IMR-90 (cell line): ENCODE results near the gene OR6K3. TPM values are rescaled to one million over a fixed set of nuclear protein-coding genes. Genes with fewer than 3 reads are reported as not detected.
A peak's percentile ranks its signal among the peaks of the same experiment; 100 is the strongest.

Experiments used
- ATAC-seq: fragments of 200-7000 bp; cut with Tn5 transposase; 2 replicates; pipeline ENCODE4 v1.9.1; 2020; ENCODE audit warnings: low read depth, mild to moderate bottlenecking, moderate library complexity
- BruUV-seq: library from RNA; stranded (reverse); fragments of 400-500 nt; replicated peaks from 2 replicates; lab custom pipeline; 2021; lab: Mats Ljungman, UMichigan
- CTCF ChIA-PET: fragments of 300-600 bp; formaldehyde crosslinking; extraction: SDS; loops from one replicate; lab custom pipeline; 2021; ENCODE audit warnings: antibody characterized with exemption; lab: Yijun Ruan, JAX
- POLR2A ChIA-PET: fragments of 300-600 bp; sonication (Branson Sonifier 250); formaldehyde crosslinking; loops from one replicate; lab custom pipeline; 2022; ENCODE audit warnings: antibody characterized with exemption; ENCODE audit not compliant: unreplicated experiment; lab: Charles Lee
- DNase-seq: peaks from one replicate; pipeline ENCODE4 v3.0.0; 2013
- H2AFZ ChIP-seq: replicated peaks from 2 replicates; pipeline ENCODE3; 2013; ENCODE audit warnings: low read length, mild to moderate bottlenecking; ENCODE audit not compliant: poor library complexity
- H2AK5ac ChIP-seq: 2 replicates; pipeline ENCODE4 v1.6.1; 2013; ENCODE audit warnings: low read depth, low read length, inconsistent platforms
- H2AK9ac ChIP-seq: replicated peaks from 2 replicates; pipeline ENCODE3; 2013; ENCODE audit warnings: mild to moderate bottlenecking, low read depth, low read length, moderate library complexity; ENCODE audit not compliant: poor library complexity
- H2BK120ac ChIP-seq: 2 replicates; pipeline ENCODE4 v1.6.1; 2013; ENCODE audit warnings: low read depth, low read length, inconsistent platforms
- H2BK15ac ChIP-seq: 3 replicates; pipeline ENCODE4 v1.6.1; 2013; ENCODE audit warnings: low read depth, low read length, inconsistent platforms
- H2BK20ac ChIP-seq: 2 replicates; pipeline ENCODE4 v1.6.1; 2013; ENCODE audit warnings: low read depth, mild to moderate bottlenecking, inconsistent platforms, low read length, moderate library complexity
- H2BK5ac ChIP-seq: 2 replicates; pipeline ENCODE4 v1.6.1; 2013; ENCODE audit warnings: mild to moderate bottlenecking, low read depth, low read length, inconsistent platforms; ENCODE audit not compliant: poor library complexity, severe bottlenecking
- H3K14ac ChIP-seq: replicated peaks from 2 replicates; pipeline ENCODE4 v1.6.1; 2013; ENCODE audit warnings: low read depth, low read length, inconsistent platforms
- H3K18ac ChIP-seq: 2 replicates; pipeline ENCODE4 v1.6.1; 2013; ENCODE audit warnings: low read depth, low read length, control low read depth
- H3K23ac ChIP-seq: 2 replicates; pipeline ENCODE4 v1.6.1; 2013; ENCODE audit warnings: low read depth, low read length, inconsistent platforms
- H3K27ac ChIP-seq: 2 replicates; pipeline ENCODE4 v1.5.1; 2013; ENCODE audit warnings: mild to moderate bottlenecking, control low read depth, low read length; ENCODE audit not compliant: insufficient read depth
- H3K27me3 ChIP-seq: 2 replicates; pipeline ENCODE4 v1.6.1; 2013; ENCODE audit warnings: low read length; ENCODE audit not compliant: control insufficient read depth, insufficient read depth
- H3K36me3 ChIP-seq: 2 replicates; pipeline ENCODE4 v1.6.1; 2013; ENCODE audit warnings: low read length, mixed read lengths; ENCODE audit not compliant: control insufficient read depth, insufficient read depth
- H3K4ac ChIP-seq: 2 replicates; pipeline ENCODE4 v1.6.1; 2013; ENCODE audit warnings: low read depth, low read length, inconsistent platforms
- H3K4me1 ChIP-seq: 2 replicates; pipeline ENCODE4 v1.6.1; 2013; ENCODE audit warnings: low read length, mixed read lengths; ENCODE audit not compliant: control insufficient read depth, insufficient read depth
- H3K4me2 ChIP-seq: 2 replicates; pipeline ENCODE4 v1.6.1; 2013; ENCODE audit warnings: low read depth, mild to moderate bottlenecking, control low read depth, low read length, moderate library complexity
- H3K4me3 ChIP-seq: 2 replicates; pipeline ENCODE4 v1.5.1; 2013; ENCODE audit warnings: low read depth, mild to moderate bottlenecking, control low read depth, low read length, moderate library complexity; ENCODE audit not compliant: insufficient read depth
- H3K56ac ChIP-seq: 2 replicates; pipeline ENCODE4 v1.6.1; 2013; ENCODE audit warnings: low read length, inconsistent platforms; ENCODE audit not compliant: insufficient read depth; ENCODE audit errors: extremely low read depth
- H3K79me1 ChIP-seq, 2 experiments: 2 replicates each; pipeline ENCODE4 v1.6.1; 2013; ENCODE audit warnings: low read length in 2 of 2, inconsistent platforms in 1 of 2, low read depth in 1 of 2
- H3K9ac ChIP-seq: 2 replicates; pipeline ENCODE4 v1.6.1; 2013; ENCODE audit warnings: low read depth, low read length, control low read depth
- H3K9me1 ChIP-seq: 2 replicates; pipeline ENCODE4 v1.6.1; 2013; ENCODE audit warnings: low read length, inconsistent platforms; ENCODE audit not compliant: insufficient read depth
- H3K9me3 ChIP-seq: 2 replicates; pipeline ENCODE4 v1.6.1; 2013; ENCODE audit warnings: low read length; ENCODE audit not compliant: control insufficient read depth, insufficient read depth
- H4K20me1 ChIP-seq: 2 replicates; pipeline ENCODE4 v1.6.1; 2013; ENCODE audit warnings: low read length, inconsistent platforms; ENCODE audit not compliant: insufficient read depth
- H4K5ac ChIP-seq: 2 replicates; pipeline ENCODE4 v1.6.1; 2013; ENCODE audit warnings: mild to moderate bottlenecking, low read depth, low read length, control low read depth
- H4K8ac ChIP-seq, 2 experiments: 2 replicates each; pipeline ENCODE4 v1.6.1; 2013; ENCODE audit warnings: low read depth in 2 of 2, low read length in 2 of 2, control low read depth in 1 of 2, inconsistent platforms in 1 of 2
- H4K91ac ChIP-seq: 2 replicates; pipeline ENCODE4 v1.6.1; 2013; ENCODE audit warnings: low read depth, low read length, inconsistent platforms; ENCODE audit not compliant: insufficient read depth
- BHLHE40 ChIP-seq: fragments of 150-350 bp; IDR thresholded peaks from 2 replicates; pipeline ENCODE4 v1.6.1; 2016; ENCODE audit warnings: mild to moderate bottlenecking, low read depth, low read length
- CTCF ChIP-seq: conservative IDR thresholded peaks from 2 replicates; pipeline ENCODE4 v1.5.1; 2012; ENCODE audit warnings: mild to moderate bottlenecking, low read depth, low read length, improper control_type of control experiment
- FOS ChIP-seq: fragments of 150-350 bp; IDR thresholded peaks from 2 replicates; pipeline ENCODE4 v1.6.1; 2016; ENCODE audit warnings: low read depth, low read length
- MAFK ChIP-seq: IDR thresholded peaks from 2 replicates; pipeline ENCODE4 v1.6.1; 2012; ENCODE audit warnings: low read depth, low read length, improper control_type of control experiment
- MXI1 ChIP-seq: IDR thresholded peaks from 2 replicates; pipeline ENCODE4 v1.6.1; 2012; ENCODE audit warnings: low read depth, mild to moderate bottlenecking, low read length, moderate library complexity, borderline replicate concordance
- POLR2A ChIP-seq: IDR thresholded peaks from 2 replicates; pipeline ENCODE4 v1.6.1; 2012; ENCODE audit warnings: mild to moderate bottlenecking, low read depth, low read length
- RFX5 ChIP-seq: IDR thresholded peaks from 2 replicates; pipeline ENCODE4 v1.8.0; 2012; ENCODE audit warnings: low read depth, mild to moderate bottlenecking, low read length, moderate library complexity
- WGBS, 2 experiments: methylation state at CpG; one replicate each; pipeline versions ENCODE4 v1.1.5 to v1.1.7; 2013; ENCODE audit warnings: missing lambda C conversion rate in 2 of 2; ENCODE audit not compliant: insufficient read length in 1 of 2; ENCODE audit errors: extremely low coverage in 2 of 2; 5-methylcytosine and 5-hydroxymethylcytosine counted together
- dilution Hi-C: fragments of 300-500 bp; cut with HindIII; formaldehyde crosslinking; loops from one replicate; pipeline ENCODE4 v1.14.3; 2018; ENCODE audit warnings: low sequenced_read_pairs; ENCODE audit not compliant: unreplicated experiment
- in situ Hi-C: fragments of 300-500 bp; cut with MboI; formaldehyde crosslinking; loops from 3 replicates; pipeline ENCODE4 v1.14.3; 2019; ENCODE audit warnings: low sequenced_read_pairs, inconsistent platforms, mixed read lengths
- intact Hi-C: fragments of 100-400 bp; cut with micrococcal nuclease; formaldehyde crosslinking; loops from 2 replicates; pipeline ENCODE4 v1.10.0; 2022
- polyA plus RNA-seq, 3 experiments: library from polyadenylated mRNA; depleted of rRNA; stranded (reverse); fragments of >200 nt; gene quantifications; 2 replicates each; pipeline ENCODE4 v1.2.3, GENCODE V29; 2012; ENCODE audit warnings: low replicate concordance in 1 of 3
- total RNA-seq: library from RNA; depleted of rRNA; stranded (reverse); fragments of >200 nt; gene quantifications from 2 replicates; pipeline ENCODE4 v1.2.3, GENCODE V29; 2012

OR6K3 gene
- total and polyA plus RNA-seq, 2 of the 4 experiments (the other 2 are of a cell fraction) = not detected

- WGBS, 2 experiments = no CpG with 5 or more reads among the region's 1 CpG
- POLR2A ChIA-PET = no interaction called here
Observed at GRCh38 chr1:158716335-158716734, 4.2 kb downstream of the OR6K3 start.

More at GRCh38 chr1:158716335-158716734, 4.2 kb downstream of the OR6K3 start:
- Histone ChIP-seq H3K23ac (no peak overlapping the region), H3K9me1 (no peaks in the 10 kb centered on the region), H4K91ac (no peak overlapping the region), H3K4me1 (no peaks in the 10 kb centered on the region), H3K27me3 (no peaks in the 10 kb centered on the region), H3K27ac (no peak overlapping the region), H2AFZ (no peak overlapping the region), H2BK120ac (no peak overlapping the region), H3K56ac (no peak overlapping the region), H2AK9ac (no peak overlapping the region), H3K18ac (no peak overlapping the region), H4K5ac (no peak overlapping the region), H3K4me2 (no peak overlapping the region), H3K9ac (no peak overlapping the region), H3K9me3 (no peaks in the 10 kb centered on the region), H3K36me3 (no peaks in the 10 kb centered on the region), H3K4ac (no peak overlapping the region), H3K79me1 (no peaks in the 10 kb centered on the region), H2BK5ac (no peak overlapping the region), H2BK20ac (no peak overlapping the region), H2BK15ac (no peak overlapping the region), H4K20me1 (no peaks in the 10 kb centered on the region), H4K8ac (no peak overlapping the region), H3K4me3 (no peak overlapping the region), H3K14ac (no peak overlapping the region), H2AK5ac (no peak overlapping the region)
- CTCF ChIA-PET = no interaction called here
- no peak for ATAC-seq
- dilution Hi-C loops (no loop called here), intact Hi-C loops (no loop called here), in situ Hi-C loops (no loop called here)
- peak; percentile 0 for DNase-seq
- no TSS peak for BruUV-seq
- TF ChIP-seq FOS (no peak), POLR2A (no peak), RFX5 (no peak), MAFK (no peak), CTCF (no peak), MXI1 (no peak), BHLHE40 (no peak)
